GM18907 (cell line): ENCODE results near the gene PCGF3.
A peak's percentile ranks its signal among the peaks of the same experiment; 100 is the strongest.
"Not testable (repeated sequence)": the region's sequence is repeated elsewhere in the genome, so short reads cannot be mapped to it uniquely, and the experiment has no call there.

Experiments
- ATAC-seq: cut with Tn5 transposase; IDR thresholded peaks from one replicate; pipeline ENCODE4 v1.9.1; 2021; ENCODE audit warnings: mild to moderate bottlenecking, moderate library complexity; ENCODE audit not compliant: unreplicated experiment

The PCGF3 gene

DNA sequence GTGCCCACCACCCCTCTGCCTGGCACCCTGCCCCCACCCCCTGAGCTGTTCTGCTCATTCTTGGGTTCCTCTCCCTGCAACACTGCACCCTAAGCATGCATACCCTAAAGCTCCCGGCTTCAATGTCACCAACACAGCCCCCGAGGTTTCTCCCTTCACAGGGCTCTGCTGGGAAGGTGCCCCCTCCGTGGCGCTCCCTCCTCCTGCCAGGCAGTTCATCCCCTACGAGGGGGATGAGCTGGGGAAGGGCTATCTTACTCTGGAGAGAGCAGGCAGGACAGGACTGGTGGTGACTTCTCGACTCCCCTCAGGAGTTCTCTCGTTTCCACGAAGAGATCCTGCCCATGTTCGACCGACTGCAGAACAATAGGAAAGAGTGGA lies 38.1 kb upstream of the PCGF3 start:
- ATAC-seq: no peak

DNA sequence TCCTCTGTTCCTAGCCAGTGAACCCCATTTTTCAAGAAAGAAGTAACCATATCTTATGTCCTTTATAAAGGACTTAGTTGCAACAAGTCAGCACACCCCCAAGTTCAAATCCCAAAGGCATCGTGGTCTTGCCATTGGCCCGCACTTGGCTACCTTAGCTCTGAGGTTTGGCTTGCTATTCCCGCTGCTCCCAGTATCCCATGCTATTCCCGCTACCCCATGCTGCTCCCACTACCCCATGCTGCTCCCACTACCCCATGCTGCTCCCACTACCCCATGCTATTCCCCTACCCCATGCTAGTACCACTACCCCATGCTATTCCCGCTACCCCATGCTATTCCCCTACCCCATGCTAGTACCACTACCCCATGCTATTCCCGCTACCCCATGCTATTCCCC lies 37.4 kb upstream of the PCGF3 start:
- ATAC-seq: not testable (repeated sequence)

DNA sequence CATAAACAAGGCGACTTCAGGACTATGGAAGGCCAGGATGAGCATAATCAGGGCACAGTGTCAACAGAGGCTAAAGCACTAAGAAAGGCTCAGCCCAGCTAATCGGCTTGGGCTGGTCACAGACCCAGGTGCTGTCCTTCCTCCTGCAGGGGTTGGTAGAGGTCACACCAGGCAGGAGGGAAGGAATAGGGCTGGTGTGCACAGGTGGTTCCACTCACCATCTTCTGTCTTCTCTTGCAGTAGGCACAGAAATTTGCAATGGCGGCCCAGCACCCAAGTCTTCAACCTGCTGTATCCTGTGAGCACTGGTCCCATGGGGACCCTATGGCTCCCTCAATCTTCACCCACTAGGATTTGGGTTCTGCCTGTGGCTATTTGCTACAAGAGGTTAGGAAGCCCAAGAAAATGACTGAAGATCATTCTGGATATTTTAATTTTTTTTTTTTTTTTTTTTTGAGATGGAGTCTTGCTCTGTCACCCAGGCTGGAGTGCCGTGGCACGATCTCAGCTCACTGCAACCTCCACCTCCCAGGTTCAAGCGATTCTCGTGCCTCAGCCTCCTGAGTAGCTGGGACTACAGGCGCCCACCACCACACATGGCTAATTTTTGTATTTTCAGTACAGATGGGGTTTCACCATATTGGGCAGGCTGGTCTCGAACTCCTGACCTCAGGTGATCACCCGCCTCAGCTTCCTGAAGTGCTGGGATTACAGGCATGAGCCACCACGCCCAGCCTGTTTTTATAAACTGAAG lies 35.6 kb upstream of the PCGF3 start:
- ATAC-seq: not testable (repeated sequence)

DNA sequence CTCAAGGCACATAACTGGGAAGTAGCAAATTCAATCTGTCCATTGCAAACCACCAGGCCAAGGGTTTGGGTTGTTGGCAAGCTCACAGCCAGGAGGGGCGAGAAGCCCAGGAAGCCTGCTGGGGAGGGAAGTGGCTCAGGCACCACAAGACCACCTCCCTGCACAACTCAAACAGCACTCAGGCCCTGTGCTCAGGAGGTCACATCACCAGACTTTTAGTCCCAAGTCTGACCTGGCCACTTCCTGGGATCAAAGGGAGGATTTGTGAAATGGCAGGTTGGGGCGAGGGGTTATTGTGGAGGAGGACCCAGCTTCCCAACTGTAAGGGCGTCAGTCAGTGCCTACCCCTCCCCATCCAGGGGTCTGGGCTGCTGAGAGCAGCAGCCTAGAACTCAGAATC lies 33.9 kb upstream of the PCGF3 start:
- no peak for ATAC-seq

DNA sequence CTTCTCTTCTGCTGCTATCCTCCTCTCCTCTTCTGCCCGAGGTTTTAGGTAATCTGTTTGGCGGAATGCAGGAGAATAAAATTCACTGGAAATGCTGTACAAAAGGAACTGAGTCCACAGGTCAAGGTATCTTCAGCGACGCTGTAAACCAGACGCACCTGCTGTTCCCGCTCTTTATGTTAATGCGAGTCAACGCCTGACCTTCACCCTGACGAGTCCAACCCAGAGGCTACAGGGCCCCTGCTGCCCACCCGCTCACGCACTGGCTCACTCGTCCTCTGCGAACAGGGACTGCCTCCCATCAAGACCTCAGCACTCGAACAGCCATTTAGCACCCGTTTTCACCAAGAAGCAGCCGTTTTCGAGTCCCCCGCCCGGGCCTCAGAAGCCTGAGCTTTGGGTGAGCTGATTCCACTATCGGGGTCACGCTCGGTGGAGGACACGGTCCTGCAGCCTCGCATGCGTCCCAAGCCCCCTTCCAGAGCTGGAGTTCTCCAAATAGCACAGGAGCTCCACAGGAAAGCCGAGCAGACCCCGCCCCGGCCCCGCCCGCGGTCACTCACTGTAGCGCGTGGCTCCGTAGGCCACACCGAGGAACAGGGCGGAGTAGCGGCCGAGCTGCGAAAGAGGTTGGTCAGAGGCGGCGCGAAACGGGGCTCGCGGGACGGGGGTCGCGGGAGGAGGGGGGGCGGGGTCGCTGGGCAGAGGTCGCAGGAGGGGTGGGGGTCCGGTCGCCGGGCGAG lies 32.1 kb upstream of the PCGF3 start:
- ATAC-seq: no peak

DNA sequence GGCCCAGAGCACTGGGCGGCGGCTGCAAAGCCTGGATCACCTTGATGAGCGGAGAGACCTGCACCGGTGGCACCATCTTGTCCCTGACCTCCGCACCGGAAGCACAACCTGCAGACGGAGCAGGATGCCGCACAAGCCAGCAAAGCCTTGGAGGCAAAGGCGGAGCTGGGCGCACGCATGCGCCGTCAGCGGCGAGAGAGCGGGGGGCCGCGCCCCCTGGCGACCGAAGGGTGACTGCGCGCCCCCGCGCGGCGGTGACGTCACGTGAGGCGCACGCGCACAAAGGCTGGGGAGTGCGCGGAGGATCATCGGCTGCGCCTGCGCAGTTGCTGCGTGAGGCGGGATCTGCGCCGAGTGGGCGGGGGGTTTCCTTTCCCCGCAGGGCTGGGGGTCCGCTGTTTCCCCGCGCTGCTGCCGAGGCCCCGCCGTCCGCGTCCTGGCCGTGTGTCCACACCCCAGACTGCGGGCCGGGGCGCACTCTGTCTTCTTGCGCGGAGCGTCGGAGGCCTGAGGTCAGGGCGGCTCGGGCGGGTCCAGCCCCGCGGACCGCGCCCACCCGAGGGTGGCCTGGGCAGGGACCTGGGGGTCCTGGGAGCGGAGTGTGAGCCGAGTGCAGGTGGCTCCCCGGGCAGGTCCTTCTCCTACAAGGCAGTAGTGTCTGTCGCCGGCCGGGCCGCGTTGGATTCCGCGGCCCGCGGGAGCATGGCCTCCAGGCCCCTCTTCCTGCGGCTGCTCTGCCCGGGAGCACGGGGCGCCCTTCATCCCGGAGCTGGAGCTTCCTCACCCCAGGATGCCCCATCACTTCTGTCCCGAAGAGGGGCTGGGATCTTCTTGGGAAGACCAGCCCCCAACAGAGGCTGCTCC lies 31.2 kb upstream of the PCGF3 start, which contains the start of the genes ATP5ME and MYL5:
Gene ATP5ME (minus strand): TSS at position 105 of the 864 bp plus-strand sequence. CDS start 29 bp downstream, at position 76.
Gene MYL5 (plus strand): TSS at position 371 of the 864 bp plus-strand sequence. CDS start 3,485 bp downstream, outside the sequence.
- peak; percentile 79 for ATAC-seq

DNA sequence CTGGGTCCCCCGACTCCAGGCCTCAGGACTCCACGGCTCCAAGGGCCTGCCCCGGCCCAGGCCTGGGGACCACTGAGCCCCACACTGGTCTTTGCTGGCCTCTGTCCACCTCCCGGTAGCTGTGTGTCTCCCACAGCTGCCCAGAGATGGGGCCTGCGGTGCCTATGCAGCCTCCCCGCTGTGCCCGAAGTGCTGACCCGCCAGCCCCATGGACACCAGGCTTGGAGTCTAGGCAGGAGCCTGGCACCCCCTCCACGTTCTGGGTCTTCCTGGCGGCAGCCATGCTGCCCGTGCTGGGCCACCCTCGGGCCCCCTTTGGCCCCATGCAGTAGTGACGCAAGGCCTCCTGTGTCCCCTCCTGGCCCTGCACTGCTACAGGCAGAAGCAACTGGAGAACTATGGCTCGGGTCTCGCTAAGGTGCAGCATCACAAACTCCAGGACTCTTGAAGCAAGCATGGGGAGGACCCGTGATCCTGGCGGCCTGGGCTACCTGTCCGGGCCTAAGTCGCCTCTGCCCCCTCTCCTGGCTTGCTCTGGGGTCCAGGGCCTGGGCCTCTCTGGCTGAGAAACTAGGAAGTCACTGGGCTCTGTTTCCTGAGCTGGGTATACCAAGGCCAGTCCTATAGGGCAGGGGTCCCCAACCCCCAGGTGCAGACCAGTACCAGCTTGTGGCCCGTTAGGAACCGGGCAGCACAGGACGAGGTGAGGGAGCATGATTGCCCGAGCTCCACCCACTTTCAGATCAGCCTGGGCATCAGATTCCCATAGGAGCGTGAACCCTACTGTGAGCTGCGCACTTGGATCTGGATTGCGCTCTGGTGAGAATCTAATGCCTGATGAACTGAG lies 30.4 kb upstream of the PCGF3 start:
- ATAC-seq: peak; percentile 6

DNA sequence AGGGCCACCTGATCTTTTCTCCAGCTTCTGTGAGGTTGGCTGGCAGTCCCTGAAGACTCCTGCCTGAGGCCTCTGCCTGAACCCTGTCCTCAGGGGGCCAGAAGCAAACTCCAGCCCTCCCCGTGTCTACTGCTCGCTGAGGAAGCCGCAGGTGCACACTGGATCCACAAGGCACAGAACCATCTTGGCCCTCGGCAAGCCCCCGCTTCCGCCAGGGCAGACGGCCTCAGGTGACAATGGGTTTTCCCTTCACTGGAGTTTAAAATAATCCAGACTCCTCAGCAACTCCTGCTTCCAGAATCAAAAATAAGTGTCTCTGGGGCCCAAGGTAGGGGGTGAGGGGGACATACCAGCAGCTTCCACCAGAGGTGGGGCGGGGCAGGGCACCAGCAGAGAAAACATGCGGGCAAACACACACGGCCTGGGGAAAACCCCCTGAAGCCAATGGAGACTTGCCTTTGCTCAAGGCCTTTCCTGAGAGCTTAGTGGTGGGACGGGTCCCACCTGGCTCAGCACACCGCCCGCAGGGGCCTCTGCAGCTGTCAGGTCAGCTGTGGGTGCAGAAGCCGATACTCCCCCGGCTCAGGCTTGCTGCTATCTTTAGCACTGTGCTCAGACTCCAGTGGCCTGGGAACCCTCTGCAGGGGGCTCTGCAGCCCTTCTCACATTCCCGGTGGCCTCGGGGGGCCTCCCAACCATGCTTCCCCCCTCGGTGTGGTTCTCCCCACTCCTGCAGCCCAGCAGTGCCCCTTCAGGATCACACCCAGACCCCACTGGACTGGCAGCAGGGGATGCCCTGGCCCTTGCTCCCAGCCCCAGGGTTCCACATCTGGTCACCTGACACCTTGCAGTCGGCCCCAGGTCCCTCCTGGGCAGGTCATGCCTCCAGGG lies 29.4 kb upstream of the PCGF3 start:
- peak; percentile 34 for ATAC-seq

DNA sequence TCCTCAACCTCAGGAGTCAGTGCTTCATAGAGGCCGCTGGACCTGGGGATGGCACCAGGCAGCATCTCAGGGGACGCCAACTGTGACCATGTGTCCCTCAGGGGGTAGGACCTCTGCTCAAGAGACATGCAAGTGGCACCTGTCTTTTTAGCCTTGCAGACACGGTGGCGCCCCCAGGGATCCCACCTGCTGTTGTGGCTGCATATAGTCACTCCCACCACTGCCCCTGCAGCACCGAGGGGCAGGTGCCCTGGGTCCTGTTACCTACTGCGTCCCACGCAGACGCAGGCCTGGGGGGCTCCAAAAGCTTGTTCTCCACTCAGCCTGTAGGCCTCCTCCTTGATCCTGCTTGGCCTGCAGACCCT lies 28.8 kb upstream of the PCGF3 start:
- no peak for ATAC-seq

DNA sequence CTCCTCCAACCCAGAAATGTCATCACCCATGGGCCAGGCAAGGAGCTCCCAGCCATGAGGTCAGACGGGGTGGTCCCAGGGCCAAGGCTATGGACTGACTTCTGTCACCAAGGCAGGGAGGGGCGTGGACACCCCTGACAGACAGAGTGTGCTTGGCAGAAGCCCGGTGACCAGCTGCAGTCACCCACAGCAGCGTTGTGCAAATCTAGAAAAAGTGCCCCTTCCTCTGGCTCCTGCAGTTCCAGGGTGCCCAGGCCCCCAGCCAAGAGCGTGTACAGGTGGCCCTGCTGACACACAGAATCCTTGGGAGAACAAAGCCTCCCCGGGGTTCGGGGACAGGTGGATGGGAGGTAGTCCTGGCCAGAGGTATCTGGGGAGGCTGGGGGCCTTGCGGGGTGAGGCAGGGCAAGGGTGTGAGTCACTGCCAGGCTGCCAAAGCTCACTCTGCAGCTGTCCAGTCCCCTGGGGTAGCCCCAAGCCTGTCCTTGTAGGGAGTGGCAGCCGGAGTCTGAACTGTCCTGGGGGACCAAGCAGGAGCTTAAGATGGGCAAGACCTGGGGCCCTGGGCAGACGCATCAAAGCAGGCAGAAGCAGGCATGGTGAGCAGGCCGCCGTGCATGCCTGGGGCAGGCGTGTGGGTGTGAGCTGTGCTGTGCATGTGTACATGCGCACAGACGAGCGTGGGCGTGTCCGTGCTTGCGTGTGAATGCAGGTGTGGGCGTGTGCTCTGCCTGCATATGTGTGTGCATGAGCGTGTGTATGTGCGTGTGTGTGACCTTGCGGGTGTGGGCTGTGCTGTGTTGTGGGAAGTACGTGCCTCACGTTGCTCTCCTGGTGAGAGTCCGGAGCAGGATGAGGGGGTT lies 28.0 kb upstream of the PCGF3 start:
- no peak for ATAC-seq

DNA sequence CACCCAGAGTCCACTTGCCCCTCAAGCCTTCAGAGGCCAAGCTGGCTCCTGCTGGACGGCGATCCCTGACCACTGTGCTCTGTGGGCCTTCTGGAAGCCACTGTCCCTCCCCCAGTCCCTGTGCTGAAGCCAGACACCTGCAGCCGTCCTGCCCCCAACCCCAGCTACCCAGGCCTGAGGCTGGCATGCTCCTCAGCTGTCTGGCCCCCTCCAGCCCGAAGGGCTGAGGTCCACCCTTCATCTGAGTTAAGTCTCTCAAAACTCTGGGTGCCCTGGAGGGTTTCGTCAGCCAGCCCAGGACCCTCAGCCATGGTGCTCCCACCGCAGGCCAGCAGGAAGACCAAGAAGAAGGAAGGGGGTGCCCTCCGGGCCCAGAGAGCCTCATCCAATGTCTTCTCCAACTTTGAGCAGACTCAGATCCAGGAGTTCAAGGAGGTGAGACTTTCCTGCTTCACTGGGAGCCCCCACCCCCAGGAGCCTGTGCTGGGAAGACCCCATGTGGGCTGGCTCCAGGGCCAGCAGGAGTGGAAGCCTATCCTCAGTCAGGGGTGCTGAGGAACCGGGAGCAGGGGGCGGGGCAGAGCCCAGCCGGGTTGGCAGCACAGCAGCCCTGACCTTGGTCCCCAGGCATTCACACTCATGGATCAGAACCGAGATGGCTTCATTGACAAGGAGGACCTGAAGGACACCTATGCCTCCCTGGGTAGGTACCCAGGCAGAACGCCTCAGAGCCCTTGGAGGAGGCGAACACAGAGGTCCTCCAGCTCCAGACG lies 27.1 kb upstream of the PCGF3 start:
- ATAC-seq: no peak

DNA sequence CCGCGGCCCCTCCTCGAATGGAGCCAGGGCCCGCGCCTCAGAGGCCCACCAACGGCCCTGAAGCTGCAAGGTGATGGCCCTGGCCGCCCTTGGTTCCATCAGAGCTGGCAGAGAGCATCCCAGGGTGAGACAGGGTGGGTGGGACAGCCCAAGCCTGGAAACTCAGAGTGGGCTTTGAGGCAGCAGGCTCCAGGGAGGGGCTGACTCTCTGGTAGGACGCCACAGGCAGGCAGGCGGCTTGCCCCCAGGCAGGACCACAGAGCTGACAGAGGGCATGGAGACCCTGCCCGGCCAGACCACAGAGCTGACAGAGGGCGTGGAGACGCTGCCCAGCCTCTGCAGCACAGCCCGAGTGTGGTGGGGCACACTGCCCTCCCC lies 26.5 kb upstream of the PCGF3 start:
- ATAC-seq: no peak

DNA sequence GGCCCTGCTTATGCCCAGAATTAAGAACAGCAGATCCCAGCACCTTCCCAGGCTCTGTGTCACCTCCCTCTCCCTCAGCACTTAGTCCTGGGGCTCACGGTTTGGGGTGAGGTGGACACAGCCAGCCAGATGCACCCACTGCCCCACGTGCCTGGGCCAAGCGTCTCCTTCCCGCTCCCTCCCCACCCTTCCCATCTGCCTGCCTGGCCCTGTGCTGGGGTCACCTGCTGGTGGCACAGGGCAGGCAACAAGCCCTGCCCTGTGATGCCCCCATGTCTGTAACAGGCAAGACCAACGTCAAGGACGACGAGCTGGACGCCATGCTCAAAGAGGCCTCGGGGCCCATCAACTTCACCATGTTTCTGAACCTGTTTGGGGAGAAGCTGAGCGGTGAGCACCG lies 26.0 kb upstream of the PCGF3 start:
- ATAC-seq: no peak

DNA sequence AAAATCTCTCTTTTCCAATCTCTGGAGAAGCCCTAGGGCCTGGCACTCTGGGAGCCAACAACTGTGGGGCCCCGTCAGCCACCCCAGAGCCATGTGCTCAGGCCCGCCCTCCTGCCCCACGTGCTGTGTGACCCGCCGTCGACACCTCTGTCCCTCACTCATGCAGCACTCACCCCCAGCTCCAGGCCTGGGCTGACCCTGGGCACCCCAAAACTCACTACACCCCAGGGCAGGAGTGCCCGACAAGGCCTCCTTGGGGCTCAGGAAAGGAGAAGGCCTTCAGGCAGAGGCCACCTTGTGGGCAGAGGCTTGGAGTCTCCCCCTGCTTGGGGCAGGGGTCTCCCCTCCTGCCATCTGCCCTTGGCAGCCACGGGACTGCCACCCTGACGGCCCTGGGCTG lies 25.5 kb upstream of the PCGF3 start:
- no peak for ATAC-seq

DNA sequence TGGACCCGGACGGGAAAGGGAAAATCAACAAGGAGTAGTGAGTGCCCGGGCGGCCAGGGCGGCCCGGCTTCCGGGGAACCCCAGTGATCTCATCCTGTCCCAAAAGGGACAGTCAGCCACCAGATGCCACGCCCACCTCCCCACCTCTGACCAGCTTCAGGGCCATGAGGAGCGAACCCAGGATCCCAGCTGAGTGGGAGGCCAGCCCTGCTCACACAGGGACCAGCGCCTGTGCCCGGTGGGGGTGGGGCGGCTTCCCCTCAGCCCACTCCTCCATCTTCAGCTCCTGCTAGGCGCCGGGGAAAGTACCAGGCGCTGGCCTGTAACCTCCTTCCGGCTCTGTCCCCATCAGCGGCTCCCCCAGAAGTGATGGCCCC lies 25.1 kb upstream of the PCGF3 start:
- ATAC-seq: peak; percentile 9

DNA sequence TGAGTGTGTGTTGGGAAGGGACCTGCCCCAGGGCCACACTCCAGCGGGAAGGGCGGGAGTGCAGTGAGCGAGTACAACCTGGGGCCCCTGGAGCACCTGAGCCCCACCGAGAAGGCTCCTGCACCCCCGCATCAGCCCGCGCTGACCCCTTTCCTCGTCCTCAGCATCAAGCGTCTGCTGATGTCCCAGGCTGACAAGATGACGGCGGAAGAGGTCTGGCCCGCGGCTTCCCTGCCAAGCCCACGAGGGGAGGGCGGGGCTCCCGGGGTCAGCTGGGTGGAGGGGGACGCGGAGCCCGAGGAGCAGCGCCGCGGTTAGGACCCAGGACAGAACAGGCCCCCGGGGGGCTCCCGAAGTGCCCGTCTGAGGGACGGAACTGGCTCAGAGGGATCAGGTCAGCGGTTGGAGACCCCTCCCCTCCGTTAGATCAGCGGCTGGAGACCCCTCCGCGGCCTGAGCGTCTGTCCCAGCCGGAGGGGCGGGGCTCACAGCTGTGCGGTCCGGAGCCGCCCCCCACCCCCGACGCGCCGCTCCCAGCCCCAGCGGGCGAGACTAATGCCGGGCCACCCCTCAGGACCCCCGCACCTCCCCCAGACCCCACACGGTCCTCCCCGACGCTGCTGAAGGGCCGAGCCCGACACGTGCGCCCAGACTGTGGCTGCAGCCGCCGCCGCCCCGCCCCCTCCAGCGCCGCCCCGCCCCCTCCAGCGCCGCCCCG lies 24.5 kb upstream of the PCGF3 start:
- ATAC-seq: peak; percentile 40

DNA sequence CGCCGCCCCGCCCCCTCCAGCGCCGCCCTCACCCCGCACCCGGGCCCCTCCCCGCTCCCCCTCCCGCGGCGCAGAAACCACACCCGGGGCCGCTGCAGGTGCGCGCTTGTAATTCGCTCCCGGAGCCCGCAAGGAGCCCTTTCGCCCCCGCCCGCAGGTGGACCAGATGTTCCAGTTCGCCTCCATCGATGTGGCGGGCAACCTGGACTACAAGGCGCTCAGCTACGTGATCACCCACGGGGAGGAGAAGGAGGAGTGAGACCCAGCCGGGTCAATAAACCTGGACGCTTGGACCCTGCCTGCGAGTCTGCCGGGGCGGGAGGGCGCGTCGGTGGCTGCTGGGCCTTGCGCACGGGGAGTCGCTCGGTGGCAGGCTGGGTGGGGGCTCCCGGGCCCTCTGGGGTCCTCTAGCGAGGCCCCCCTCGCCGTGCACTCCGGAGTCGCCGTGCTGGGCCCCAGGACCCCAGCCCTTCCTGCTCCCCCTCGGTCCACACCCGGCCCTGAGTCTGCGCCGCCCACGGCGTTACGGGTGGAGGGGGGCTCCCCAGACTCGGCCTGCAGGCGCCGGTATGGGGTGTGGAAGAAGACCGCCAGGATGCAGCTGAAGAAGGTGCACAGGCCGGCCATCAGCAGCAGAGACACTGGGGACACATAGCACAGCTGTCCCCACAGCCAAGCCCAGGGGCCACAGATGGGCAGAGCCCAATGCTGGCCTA lies 23.7 kb upstream of the PCGF3 start:
- ATAC-seq: no peak
